Measurements from ENCODE around the gene DARS1.

DNA sequence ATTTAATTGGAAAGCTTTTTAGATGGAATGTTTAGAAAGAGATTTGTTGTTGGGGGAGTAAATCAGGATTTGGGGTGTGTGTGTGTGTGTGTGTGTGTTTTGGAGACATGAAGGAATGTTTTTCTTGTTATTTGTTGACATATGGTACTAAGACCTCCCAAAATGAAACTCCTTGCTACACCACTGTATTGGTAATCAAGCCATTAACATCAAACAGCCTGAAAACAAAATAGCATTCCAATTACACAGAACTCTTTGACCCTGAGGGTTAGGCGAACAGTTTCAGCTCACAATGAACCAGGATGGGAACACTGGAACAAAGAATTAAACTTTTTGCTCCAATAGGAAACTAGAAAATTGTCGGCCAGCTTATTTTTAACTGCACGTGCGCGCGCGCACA, 41.7 kb upstream of the DARS1 start:
- TF ChIP-seq, protein P1, sequence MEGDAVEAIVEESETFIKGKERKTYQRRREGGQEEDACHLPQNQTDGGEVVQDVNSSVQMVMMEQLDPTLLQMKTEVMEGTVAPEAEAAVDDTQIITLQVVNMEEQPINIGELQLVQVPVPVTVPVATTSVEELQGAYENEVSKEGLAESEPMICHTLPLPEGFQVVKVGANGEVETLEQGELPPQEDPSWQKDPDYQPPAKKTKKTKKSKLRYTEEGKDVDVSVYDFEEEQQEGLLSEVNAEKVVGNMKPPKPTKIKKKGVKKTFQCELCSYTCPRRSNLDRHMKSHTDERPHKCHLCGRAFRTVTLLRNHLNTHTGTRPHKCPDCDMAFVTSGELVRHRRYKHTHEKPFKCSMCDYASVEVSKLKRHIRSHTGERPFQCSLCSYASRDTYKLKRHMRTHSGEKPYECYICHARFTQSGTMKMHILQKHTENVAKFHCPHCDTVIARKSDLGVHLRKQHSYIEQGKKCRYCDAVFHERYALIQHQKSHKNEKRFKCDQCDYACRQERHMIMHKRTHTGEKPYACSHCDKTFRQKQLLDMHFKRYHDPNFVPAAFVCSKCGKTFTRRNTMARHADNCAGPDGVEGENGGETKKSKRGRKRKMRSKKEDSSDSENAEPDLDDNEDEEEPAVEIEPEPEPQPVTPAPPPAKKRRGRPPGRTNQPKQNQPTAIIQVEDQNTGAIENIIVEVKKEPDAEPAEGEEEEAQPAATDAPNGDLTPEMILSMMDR (IDR thresholded peaks at IDR 0.05): no peak
- no peak for TF ChIP-seq POLR2A (IDR thresholded peaks at IDR 0.05)
